Measurements from ENCODE around the gene ZC3H11A.
"Not testable (repeated sequence)": the region's sequence is repeated elsewhere in the genome, so short reads cannot be mapped to it uniquely, and the experiment has no call there.

ZC3H11A gene

GRCh38 chr1:203760506-203760905, 34.9 kb upstream of the ZC3H11A start:
- no peak for TF ChIP-seq CTCF (IDR thresholded peaks at IDR 0.05; ENCODE audit: low read length, missing control alignments)
- DNase-seq (ENCODE audit: low read depth), result no peak
- H3K4me3 ChIP-seq (replicated peaks; ENCODE audit: low read depth, low read length), result no peak overlapping the region

DNA sequence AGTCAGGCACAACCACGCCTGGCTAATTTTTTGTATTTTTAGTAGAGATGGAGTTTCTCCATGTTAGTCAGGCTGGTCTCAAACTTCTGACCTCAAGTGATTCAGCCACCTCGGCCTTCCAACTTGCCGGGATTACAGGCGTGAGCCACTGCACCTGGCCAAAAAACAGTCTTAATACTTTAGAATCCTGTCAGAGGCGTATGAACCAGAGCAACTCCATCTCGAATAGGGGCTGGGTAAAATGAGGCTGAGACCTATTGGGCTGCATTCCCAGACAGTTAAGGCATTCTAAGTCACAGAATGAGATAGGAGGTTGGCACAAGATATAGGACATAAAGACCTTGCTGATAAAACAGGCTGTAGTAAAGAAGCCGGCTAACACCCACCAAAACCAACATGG, 33.5 kb upstream of the ZC3H11A start:
- not testable (repeated sequence) for H3K4me3 ChIP-seq (replicated peaks; ENCODE audit: low read depth, low read length)

DNA sequence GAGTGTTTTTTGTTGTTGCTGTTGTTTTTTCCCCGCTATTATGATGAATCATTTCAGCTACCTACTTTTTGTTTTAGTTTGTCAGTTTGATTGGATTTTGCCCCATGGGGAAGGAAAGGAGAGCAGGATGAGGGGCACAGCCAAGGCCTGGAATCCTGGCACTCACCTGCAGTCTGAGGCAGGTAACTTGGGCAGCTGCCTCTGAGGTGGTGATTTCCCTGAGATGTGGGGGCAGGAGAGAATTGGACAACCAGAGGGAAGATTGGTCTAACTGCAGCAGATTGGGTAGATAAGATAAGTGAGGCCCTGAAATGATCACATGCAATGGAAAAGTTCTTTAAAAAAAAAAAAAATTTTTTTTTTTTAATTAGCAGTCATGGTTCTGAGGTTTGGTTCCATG, 31.9 kb upstream of the ZC3H11A start:
- no peak for DNase-seq (ENCODE audit: low read depth)
- no peak overlapping the region for H3K4me3 ChIP-seq (replicated peaks; ENCODE audit: low read depth, low read length)
- TF ChIP-seq CTCF (IDR thresholded peaks at IDR 0.05; ENCODE audit: low read length, missing control alignments), result no peak

More for the DNA sequence above, 33.5 kb upstream of the ZC3H11A start:
- DNase-seq (ENCODE audit: low read depth), result not testable (repeated sequence)

GRCh38 chr1:203764105-203765028, 31.1 kb upstream of the ZC3H11A start:
- no peak for TF ChIP-seq CTCF (IDR thresholded peaks at IDR 0.05; ENCODE audit: low read length, missing control alignments)
- H3K4me3 ChIP-seq (replicated peaks; ENCODE audit: low read depth, low read length), result no peak overlapping the region
- no peak for DNase-seq (ENCODE audit: low read depth)

- no peak for TF ChIP-seq CTCF (IDR thresholded peaks at IDR 0.05; ENCODE audit: low read length, missing control alignments)
- H3K4me3 ChIP-seq (replicated peaks; ENCODE audit: low read depth, low read length), result no peak within 1 kb of the TSS
- DNase-seq (ENCODE audit: low read depth), result no peak
Measured at GRCh38 chr1:203765029-203765837, 30.2 kb upstream of the ZC3H11A start, which contains the start of gene LAX1. LAX1 (plus strand) TSS chr1:203765183; CDS start chr1:203765566, 383 bp downstream.

GRCh38 chr1:203768256-203768655, 27.2 kb upstream of the ZC3H11A start:
- DNase-seq (ENCODE audit: low read depth), result no peak
- no peak for TF ChIP-seq CTCF (IDR thresholded peaks at IDR 0.05; ENCODE audit: low read length, missing control alignments)
- no peak overlapping the region for H3K4me3 ChIP-seq (replicated peaks; ENCODE audit: low read depth, low read length)

Data from fibroblast of pulmonary artery (primary cell).